ENCODE data around the gene HOXD9.

GRCh38 chr2:176114930-176115625 is 7.4 kb upstream of the HOXD9 start:
- TF ChIP-seq REST (IDR thresholded peaks at IDR 0.05; ENCODE audit: insufficient replicate concordance, low read depth) (no peak), CTCF (IDR thresholded peaks at IDR 0.05; ENCODE audit: insufficient read depth, low read length) (no peak)

All from HL-60 (cell line).